Fibroblast of lung (primary cell): ENCODE measurements around the gene SYNDIG1. TPM values are rescaled to one million over a fixed set of nuclear protein-coding genes. Genes with fewer than 3 reads are reported as not detected.

Experiments
- DNase-seq, 2 donors: peaks; one replicate each; pipeline versions ENCODE4 v3.0.0 to v3.0.0-alpha.2; 2010; ENCODE audit warnings: low read depth in 2 of 2
- H2AFZ ChIP-seq: 2 replicates; pipeline ENCODE4 v1.5.1; 2012; ENCODE audit warnings: low read length, control low read depth, inconsistent platforms
- H3K27ac ChIP-seq: 2 replicates; pipeline ENCODE4 v1.5.1; 2011; ENCODE audit warnings: low read length, control low read depth; ENCODE audit not compliant: insufficient read depth
- H3K27me3 ChIP-seq: 2 replicates; pipeline ENCODE4 v1.5.1; 2011; ENCODE audit warnings: mild to moderate bottlenecking, low read length; ENCODE audit not compliant: control insufficient read depth, insufficient read depth
- H3K36me3 ChIP-seq: 2 replicates; pipeline ENCODE4 v1.5.1; 2011; ENCODE audit warnings: low read length; ENCODE audit not compliant: control insufficient read depth, insufficient read depth
- H3K4me1 ChIP-seq: 2 replicates; pipeline ENCODE4 v1.5.1; 2011; ENCODE audit warnings: low read length; ENCODE audit not compliant: control insufficient read depth, insufficient read depth; ENCODE audit errors: extremely low read depth
- H3K4me2 ChIP-seq: 2 replicates; pipeline ENCODE4 v1.5.1; 2011; ENCODE audit warnings: low read length, control low read depth; ENCODE audit not compliant: insufficient read depth; ENCODE audit errors: extremely low read depth
- H3K4me3 ChIP-seq, 4 experiments: fragments of 200-600 bp in 1 of 4; sonication (generic) in 1 of 4; replicated peaks in 1 of 4; 2 replicates each; pipeline ENCODE4 v1.5.1; 2011 to 2016; ENCODE audit warnings: low read length in 4 of 4, low read depth in 3 of 4, mild to moderate bottlenecking in 3 of 4, control low read depth in 2 of 4, inconsistent platforms in 1 of 4, mixed read lengths in 1 of 4; ENCODE audit not compliant: insufficient read depth in 1 of 4; ENCODE audit errors: control extremely low read depth in 1 of 4
- H3K79me2 ChIP-seq: 2 replicates; pipeline ENCODE4 v1.5.1; 2012; ENCODE audit warnings: mild to moderate bottlenecking, low read length, inconsistent platforms; ENCODE audit not compliant: control insufficient read depth, insufficient read depth
- H3K9ac ChIP-seq: 2 replicates; pipeline ENCODE4 v1.5.1; 2011; ENCODE audit warnings: mild to moderate bottlenecking, low read length, control low read depth; ENCODE audit not compliant: insufficient read depth
- H3K9me3 ChIP-seq: 2 replicates; pipeline ENCODE4 v1.5.1; 2012; ENCODE audit warnings: low read depth, low read length; ENCODE audit not compliant: control insufficient read depth, insufficient read depth
- H4K20me1 ChIP-seq: 2 replicates; pipeline ENCODE4 v1.5.1; 2011; ENCODE audit warnings: low read length; ENCODE audit not compliant: control insufficient read depth, insufficient read depth; ENCODE audit errors: extremely low read depth
- EZH2 ChIP-seq: IDR thresholded peaks from 2 replicates; pipeline ENCODE4 v1.5.1; 2012; ENCODE audit warnings: low read length, control low read depth, mild to moderate bottlenecking; ENCODE audit errors: missing control alignments
- polyA plus RNA-seq, 2 donors: library from polyadenylated mRNA; depleted of rRNA in 1 of 2; stranded (reverse) in 1 of 2; unstranded in 1 of 2; fragments of >200 nt; gene quantifications; 2 replicates each; pipeline ENCODE4 v1.2.1, GENCODE V29; 2011 to 2012; ENCODE audit warnings: missing spikeins in 1 of 2
- total RNA-seq: library from RNA; depleted of rRNA; stranded (reverse); fragments of >200 nt; gene quantifications from 2 replicates; pipeline ENCODE4 v1.2.1, GENCODE V29; 2014
- TF ChIP-seq, protein P1 (sequence below), 2 donors: IDR thresholded peaks in 1 of 2; conservative IDR thresholded peaks in 1 of 2; 1 replicate in 1 of 2; 2 replicates in 1 of 2; pipeline ENCODE4 v1.5.1; 2011 to 2012; ENCODE audit warnings: low read length in 2 of 2, control low read depth in 1 of 2, inconsistent platforms in 1 of 2, low read depth in 1 of 2, mild to moderate bottlenecking in 1 of 2

Gene SYNDIG1
- total and polyA plus RNA-seq, 2 donors (not counting 1 experiment from before 2014, with no cell fraction given) = 0.02 to 0.17 TPM

GRCh38 chr20:24662752-24663365 lies 193.4 kb downstream of the SYNDIG1 start:
- no peak overlapping the region for H3K9ac ChIP-seq
- TF ChIP-seq EZH2 = no peak
- TF ChIP-seq, protein P1, sequence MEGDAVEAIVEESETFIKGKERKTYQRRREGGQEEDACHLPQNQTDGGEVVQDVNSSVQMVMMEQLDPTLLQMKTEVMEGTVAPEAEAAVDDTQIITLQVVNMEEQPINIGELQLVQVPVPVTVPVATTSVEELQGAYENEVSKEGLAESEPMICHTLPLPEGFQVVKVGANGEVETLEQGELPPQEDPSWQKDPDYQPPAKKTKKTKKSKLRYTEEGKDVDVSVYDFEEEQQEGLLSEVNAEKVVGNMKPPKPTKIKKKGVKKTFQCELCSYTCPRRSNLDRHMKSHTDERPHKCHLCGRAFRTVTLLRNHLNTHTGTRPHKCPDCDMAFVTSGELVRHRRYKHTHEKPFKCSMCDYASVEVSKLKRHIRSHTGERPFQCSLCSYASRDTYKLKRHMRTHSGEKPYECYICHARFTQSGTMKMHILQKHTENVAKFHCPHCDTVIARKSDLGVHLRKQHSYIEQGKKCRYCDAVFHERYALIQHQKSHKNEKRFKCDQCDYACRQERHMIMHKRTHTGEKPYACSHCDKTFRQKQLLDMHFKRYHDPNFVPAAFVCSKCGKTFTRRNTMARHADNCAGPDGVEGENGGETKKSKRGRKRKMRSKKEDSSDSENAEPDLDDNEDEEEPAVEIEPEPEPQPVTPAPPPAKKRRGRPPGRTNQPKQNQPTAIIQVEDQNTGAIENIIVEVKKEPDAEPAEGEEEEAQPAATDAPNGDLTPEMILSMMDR (conservative IDR thresholded peaks at IDR 0.05 in 1 of 2, IDR thresholded peaks at IDR 0.05 in 1 of 2; ENCODE audit: low read depth in 1 of 2, low read length in 2 of 2) = no peak
- no peaks in the 10 kb centered on the region for H3K9me3 ChIP-seq
- H2AFZ ChIP-seq = no peak overlapping the region
- no peaks in the 10 kb centered on the region for H3K27me3 ChIP-seq
- no peak overlapping the region for H3K4me2 ChIP-seq
- peaks cover 9% of the 10 kb centered on the region for H3K4me1 ChIP-seq
- no peaks in the 10 kb centered on the region for H4K20me1 ChIP-seq
- no peak overlapping the region for H3K27ac ChIP-seq
- no peaks in the 10 kb centered on the region for H3K79me2 ChIP-seq
- no peak overlapping the region for H3K4me3 ChIP-seq
- peak; percentile 16 to 67 for DNase-seq
- H3K36me3 ChIP-seq = no peaks in the 10 kb centered on the region

DNA sequence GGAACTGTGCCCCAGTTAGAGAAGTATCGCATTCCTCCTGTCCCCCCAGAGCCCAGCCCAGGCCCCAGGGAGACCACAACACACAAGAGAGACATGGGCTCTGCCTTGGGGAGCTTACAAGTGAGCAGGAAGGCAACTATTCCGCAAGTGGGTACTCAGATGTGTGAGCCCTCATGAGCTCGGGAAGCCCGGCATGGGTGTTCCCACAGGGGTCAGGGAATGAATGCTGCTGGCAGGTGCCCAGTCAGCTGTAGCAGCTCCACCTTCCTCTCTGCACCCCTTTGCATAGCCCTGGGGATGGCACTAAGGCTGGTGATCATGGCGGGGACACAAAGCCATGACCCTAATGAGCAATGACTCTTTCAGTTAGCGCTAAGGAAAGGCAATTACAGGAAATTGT lies 194.1 kb downstream of the SYNDIG1 start:
- no peak overlapping the region for H2AFZ ChIP-seq

GRCh38 chr20:24664266-24664986 lies 195.0 kb downstream of the SYNDIG1 start:
- Histone ChIP-seq H4K20me1 (no peaks in the 10 kb centered on the region), H3K9ac (no peak overlapping the region), H3K79me2 (no peaks in the 10 kb centered on the region), H2AFZ (no peak overlapping the region), H3K4me2 (no peak overlapping the region), H3K36me3 (no peaks in the 10 kb centered on the region), H3K4me3 (no peak overlapping the region), H3K9me3 (no peaks in the 10 kb centered on the region), H3K27me3 (no peaks in the 10 kb centered on the region), H3K27ac (no peak overlapping the region), H3K4me1 (peaks cover 9% of the 10 kb centered on the region)
- TF ChIP-seq EZH2 = no peak
- TF ChIP-seq, protein P1 (conservative IDR thresholded peaks at IDR 0.05 in 1 of 2, IDR thresholded peaks at IDR 0.05 in 1 of 2; ENCODE audit: low read depth in 1 of 2, low read length in 2 of 2) = no peak
- no peak for DNase-seq

More for the DNA sequence above, 194.1 kb downstream of the SYNDIG1 start:
- H3K9ac ChIP-seq = no peak overlapping the region
- no peaks in the 10 kb centered on the region for H3K79me2 ChIP-seq
- no peaks in the 10 kb centered on the region for H3K9me3 ChIP-seq
- H3K4me2 ChIP-seq = no peak overlapping the region
- TF ChIP-seq, protein P1 (conservative IDR thresholded peaks at IDR 0.05 in 1 of 2, IDR thresholded peaks at IDR 0.05 in 1 of 2; ENCODE audit: low read depth in 1 of 2, low read length in 2 of 2) = no peak
- no peak for TF ChIP-seq EZH2
- H3K27ac ChIP-seq = no peak overlapping the region
- H4K20me1 ChIP-seq = no peaks in the 10 kb centered on the region
- H3K4me1 ChIP-seq = peaks cover 9% of the 10 kb centered on the region
- no peaks in the 10 kb centered on the region for H3K27me3 ChIP-seq
- DNase-seq = no peak
- no peaks in the 10 kb centered on the region for H3K36me3 ChIP-seq
- H3K4me3 ChIP-seq = no peak overlapping the region
